DMS53 (cell line): Measurements from ENCODE around the gene NKD1.
A peak's percentile ranks its signal among the peaks of the same experiment; 100 is the strongest.

Experiments
- DNase-seq: peaks from one replicate; lab custom pipeline; 2025; lab: John Stamatoyannopoulos, UW

NKD1 gene

GRCh38 chr16:50675686-50676610, 127.8 kb downstream of the NKD1 start:
- no peak for DNase-seq

GRCh38 chr16:50676684-50677225, 128.6 kb downstream of the NKD1 start:
- no peak for DNase-seq

DNA sequence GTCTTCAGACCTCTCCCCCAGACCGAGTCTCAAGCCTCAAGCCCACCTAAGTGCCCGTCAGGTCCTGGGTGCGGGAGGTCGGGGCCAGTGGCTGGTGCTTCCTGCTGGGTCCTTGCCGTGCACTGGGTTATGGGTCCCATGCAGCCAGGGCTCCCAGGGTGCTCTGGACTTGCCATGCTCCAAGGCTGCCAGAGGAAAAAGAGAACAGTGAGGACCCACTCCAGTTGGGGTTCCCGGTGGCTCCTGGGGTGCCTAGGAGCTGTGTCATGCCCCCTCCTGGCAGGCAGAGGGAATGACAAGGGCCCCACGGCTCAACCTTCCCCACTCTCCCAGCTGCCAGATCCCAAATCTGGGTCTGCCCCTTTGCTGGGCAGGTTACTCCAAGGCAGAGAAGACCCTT, 129.2 kb downstream of the NKD1 start:
- no peak for DNase-seq

GRCh38 chr16:50678531-50678930, 130.3 kb downstream of the NKD1 start:
- DNase-seq = no peak

DNA sequence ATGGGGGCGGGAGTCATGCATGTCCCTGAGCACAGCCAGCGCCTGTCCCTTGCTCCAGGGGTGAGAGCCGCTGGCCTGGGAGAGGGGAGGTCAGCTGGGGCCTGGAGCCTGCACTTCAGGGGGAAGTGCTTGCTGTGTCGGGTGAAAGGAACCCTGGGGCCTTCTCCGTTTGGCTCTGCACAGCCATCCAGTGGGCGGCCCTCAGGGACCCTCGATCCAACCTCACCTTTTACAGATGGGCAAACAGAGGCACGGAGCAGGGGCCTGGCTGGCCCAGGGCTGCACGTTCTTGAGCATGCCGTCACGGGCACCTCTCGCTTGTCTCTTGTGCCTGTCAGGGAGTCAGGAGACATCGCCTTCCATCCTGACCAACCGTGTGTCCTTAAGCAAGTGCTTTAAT, 131.1 kb downstream of the NKD1 start:
- DNase-seq = no peak

DNA sequence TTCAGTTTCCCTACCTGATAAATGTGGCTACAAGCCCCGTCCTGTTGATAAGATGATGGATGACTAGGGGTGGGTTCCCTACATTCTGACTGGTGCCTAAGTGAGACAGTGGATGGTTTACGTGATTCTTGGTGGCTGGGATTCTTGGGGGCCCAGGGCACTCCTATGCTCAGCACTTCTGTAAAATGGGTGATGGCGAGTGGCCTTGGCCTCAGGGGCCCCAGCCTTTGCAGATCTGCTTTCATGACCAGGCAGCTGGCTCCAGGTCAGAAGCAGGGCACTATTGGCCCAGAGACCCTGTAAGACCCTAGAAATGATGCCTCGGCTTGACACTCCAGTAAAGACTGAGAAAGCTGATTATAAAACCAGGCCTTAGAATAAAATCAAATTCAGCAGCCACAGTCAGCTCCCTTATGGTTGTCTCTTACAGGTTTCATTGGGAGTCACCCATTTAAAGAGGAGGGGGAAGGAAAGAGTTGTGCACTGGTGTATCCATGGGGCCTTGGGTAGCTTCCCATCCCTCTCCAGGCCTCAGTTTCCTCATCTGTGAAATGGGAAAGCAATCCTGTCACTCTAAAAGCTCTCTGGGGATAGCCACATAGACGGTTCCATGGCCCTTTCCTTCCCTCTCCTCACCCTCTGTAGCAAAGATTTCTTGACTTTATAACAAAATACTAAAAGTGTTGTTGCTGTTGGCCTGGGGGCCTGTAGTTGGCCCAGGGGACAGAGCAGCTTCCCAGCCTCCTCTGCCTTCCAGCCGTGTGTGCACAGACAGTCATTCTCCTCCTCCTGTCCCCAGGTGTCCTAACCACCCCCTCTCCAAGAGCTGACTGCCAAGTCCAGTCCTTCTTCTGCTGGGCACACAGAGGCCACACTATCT, 131.7 kb downstream of the NKD1 start:
- no peak for DNase-seq

DNA sequence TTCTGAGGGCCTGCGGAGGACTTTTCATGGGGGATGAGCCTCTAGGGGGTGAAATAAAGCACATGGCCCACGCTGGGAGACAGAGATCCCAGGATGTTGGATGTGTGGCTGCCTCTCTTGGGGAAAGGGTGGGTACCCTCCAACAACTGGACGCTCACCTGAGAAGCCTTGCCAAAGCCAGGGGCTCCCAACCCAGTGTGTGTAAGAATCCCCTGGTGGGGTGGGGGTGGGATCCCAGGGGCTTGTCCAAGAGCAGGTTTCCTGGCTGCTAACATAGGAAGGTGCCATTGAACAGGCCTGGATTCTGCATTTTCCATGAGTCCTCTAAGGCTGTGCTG, 132.3 kb downstream of the NKD1 start:
- no peak for DNase-seq

DNA sequence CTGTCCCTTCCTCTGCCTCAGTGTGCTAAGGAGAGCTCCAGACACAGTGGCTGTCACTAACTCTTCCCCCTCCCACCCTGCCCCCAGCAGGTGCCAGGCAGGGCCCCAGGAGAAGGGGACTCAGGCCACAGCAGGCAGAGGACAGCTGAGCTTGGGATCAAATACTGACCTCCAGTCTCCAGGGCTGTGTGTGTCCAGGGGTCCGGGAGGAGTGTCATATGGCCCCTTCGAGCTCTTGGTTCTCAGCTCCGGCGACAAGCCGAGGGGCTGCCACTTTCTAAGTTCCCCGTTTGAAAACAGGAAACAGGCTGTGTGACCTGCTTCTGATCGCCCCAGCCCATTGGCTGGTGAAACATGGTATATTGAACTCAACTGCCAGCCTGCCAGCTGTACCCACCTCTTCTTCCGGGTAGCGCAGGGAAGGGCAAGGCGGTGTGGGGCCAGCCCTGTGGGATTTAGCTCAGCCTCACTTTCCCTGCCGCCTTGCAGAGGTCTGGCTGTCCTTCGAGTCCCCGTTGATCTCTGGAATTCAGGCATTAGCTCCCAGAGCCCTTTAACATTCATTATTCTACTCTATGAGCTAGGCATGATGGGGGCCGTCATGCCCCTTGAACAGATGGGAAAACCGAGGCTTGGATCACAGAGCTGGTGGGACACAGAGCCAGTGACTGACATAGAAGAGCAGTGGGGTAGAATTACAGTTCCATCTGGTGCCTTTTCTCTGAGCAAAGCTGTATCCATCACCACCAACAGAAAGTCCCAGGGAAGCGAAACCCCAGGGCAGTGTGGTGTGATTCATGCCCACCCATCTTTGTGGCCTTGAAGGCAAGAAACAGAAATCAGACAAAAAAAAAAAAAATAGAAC, 133.1 kb downstream of the NKD1 start, which contains the start of gene SNX20:
TSS of gene SNX20 (minus strand) at position 292 of the 865 bp plus-strand sequence. CDS start 3,786 bp downstream, outside the sequence.
- no peak for DNase-seq

DNA sequence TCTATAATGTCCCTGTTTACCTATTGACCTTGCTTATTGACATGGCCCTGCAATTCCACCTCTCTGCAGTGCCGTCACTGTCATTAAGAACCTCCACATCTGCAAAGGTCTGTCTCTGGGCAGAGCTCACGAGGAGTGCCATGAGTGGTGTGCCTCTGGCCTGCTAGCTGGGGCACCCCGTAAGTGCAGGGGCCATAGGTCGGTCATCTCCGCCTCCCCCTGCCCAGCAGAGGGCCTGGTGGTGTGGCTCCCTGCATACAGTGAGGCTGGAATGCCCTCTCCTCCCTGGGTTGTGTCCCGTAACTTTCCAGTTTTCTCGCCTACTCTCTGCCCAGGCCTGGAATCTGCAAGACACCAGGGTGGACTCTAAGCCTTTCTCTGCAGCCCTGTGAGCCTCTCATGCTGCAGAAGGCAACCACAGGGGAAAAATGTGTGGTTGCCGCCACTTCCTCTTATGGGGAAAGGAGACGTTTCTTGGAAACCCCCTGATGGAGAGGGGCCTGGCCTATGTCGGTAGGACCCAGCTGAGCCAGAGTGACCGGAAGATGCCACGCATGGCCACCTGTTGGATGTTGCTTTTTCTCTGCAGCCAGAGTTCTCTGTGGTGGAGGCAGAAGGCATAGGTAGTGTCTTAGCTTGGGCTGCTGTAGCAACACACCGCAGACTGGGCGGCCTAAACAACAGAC, 135.6 kb downstream of the NKD1 start:
- no peak for DNase-seq

GRCh38 chr16:50684823-50685461, 136.7 kb downstream of the NKD1 start:
- DNase-seq = no peak

DNA sequence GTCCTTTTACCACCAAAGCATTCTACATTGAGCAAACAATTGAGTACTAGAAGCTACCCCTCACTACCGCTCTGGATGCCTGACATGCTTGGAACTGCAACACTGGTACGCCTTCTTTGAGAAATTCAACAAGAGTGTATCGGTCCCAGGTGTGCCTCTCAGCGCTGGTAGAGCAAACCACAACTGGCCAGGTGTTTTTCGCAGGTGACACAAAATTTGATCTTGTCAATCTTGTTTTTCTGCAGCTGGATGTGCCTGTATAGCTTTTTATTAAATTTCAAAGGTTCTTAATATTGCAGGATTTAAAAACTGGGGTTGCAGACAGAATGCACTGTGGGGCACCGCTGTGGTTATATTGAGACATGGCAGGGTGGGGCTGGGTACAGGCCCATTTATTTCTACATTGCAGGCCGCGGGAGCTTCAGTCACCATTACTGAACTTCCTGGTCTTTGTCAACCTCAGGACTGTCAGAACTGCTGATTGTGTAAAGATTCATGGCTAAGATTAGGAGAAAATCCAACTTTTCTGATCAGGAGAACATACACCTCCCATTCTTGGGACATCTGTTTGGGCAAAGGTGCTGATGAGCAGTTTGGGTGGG, 137.4 kb downstream of the NKD1 start:
- no peak for DNase-seq

DNA sequence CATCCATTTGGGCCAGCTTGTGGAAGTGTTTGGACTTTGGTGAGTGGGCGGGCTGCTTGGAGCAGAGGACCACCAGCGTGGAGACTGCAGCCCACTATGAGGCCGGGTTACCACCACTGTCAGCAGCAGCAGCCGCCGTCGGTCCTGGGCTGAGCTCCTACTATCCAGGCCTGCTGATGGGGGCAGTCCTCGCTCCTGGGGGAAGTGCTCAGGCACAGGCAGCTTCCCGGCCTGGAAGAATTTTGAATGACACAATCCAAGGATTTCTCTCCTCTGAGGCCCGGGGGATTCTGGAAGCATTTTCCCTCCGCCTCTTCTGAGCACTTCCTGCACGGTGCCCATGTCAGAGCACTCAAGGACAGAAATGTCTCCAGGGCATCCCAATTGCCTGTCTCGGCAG, 139.9 kb downstream of the NKD1 start:
- no peak for DNase-seq

DNA sequence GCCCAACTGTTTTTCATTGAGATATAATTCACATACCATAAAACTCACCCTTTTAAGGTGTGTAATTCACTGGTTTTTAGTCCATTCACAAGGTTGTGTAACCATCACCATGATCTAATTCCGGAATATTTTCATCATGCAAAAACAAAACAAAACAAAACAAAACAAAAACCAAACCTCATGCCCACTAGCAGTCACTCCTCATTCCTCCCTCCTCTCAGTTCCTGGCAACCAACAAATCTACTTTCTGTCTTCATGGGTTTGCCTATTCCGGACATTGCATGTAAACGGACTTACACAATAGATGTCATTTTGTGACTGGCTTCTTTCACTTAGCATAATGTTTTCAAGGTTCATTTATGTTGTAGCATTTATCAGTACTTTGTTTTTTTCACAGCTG, 140.7 kb downstream of the NKD1 start:
- DNase-seq = no peak

DNA sequence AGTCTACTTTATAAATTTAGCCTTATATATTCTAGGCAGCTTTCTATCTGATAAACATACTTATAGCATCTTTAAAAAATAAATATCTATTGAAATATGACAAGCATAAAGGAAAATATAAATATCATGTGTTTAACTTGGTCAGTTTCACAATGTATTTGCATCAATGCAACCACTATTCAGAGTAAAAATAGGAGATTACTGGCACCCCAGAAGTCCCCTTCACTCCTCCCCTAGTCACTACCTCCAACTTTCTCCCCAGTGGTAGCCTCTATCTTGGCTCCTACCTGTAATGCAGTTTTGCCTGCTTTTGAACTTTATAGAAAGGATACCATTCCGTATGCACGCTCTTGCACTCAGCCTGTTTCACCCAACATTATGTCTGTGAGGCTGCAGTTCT, 142.0 kb downstream of the NKD1 start:
- no peak for DNase-seq

DNA sequence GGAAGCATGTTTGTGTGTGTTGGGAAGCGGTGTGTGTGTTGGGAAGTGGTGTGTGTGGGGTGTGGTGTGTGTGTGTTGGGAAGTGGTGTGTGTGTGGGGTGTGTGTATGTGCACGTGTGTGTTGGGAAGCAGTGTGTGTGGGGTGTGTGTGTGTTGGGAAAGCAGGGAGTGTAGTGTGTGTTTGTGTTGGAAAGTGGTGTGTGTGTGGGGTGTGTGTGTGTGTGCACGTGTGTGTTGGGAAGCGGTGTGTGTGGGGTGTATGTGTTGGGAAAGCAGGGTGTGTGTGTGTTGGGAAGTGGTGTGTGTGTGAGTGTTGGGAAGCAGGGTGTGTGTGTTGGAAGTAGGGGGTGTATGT, 144.4 kb downstream of the NKD1 start:
- DNase-seq = no peak

DNA sequence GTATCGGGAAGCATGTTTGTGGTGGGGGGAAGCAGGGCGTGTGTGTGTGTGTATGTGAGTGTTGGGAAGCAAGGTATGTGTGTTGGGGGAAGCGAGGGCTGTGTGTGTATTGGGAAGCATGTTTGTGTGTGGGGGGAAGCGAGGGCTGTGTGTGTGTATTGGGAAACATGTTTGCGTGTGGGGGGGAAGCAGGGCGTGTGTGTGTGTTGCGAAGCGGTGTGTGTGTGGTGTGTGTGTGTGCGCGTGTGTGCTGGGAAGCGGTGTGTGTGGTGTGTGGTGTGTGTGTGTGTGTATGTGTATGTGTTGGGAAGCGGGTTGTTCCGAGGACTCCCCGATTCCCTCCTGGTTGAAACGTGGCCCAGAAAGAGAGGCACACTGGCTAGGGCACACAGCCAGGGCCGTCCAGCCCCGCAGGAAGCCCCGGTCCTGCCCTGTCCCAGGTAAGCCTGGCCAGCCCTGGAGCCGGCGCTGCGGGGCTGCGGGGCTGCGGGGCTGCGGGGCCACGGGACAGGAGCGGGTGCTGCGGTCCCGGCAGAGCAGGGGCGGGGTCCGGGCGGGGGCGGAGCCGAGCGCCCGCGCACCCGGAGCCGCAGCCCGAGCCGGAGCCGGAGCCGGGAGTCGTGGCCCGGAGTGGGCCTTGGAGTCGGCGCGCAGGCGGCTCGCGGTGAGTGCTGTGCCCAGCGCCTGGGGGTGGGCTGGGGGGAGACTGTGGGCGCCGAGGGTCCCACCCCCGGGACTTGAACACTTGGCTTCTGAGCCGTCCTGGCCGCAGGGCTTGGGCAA, 145.0 kb downstream of the NKD1 start, which contains the start of gene NOD2:
TSS of gene NOD2 (plus strand) at position 608 of the 783 bp plus-strand sequence. CDS start 5,890 bp downstream, outside the sequence.
- DNase-seq = peak; percentile 50

DNA sequence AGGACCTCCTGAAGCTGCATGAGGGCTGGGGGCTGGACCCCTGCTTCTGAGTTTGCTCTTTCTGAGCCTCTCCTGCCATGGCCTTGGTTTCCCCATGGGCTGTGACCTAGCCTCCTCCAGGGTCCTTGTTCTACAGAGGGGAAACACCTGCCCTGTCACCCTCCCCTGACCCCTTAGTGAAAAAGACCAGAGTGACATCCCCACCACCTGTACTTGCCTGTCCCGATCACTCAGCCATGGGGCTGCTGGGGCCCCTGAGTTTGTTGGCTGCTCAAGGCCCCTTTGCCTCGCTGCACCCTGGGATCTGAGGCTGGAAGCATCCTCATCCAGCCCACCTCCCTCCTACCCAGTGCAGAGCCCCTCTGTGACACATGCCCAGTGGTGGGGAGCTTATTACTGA, 146.0 kb downstream of the NKD1 start:
- no peak for DNase-seq

GRCh38 chr16:50695017-50696000, 147.1 kb downstream of the NKD1 start:
- DNase-seq = no peak
